Right lung (tissue), 10 donors: ENCODE measurements around the gene RPS5. TPM values are rescaled to one million over a fixed set of nuclear protein-coding genes. Genes with fewer than 3 reads are reported as not detected.
"Not testable (repeated sequence)": the region's sequence is repeated elsewhere in the genome, so short reads cannot be mapped to it uniquely, and the experiment has no call there.

ENCODE experiments used
- DNase-seq, 2 donors: peaks; one replicate each; pipeline ENCODE4 v3.0.0-alpha.2; 2013
- long read RNA-seq, 8 donors: transcript quantifications; one replicate each; lab custom pipeline, GENCODE V29; 2026
- polyA plus RNA-seq, 5 donors: library from polyadenylated mRNA; unstranded; fragments of 120-200 nt; gene quantifications; one replicate each; pipeline versions ENCODE4 v1.2.1 to v1.2.3, GENCODE V29; 2013; ENCODE audit warnings: inconsistent platforms in 1 of 5, low replicate concordance in 1 of 5; ENCODE audit not compliant: insufficient read length in 5 of 5, insufficient read depth in 1 of 5

The RPS5 gene
- 1,000 to 10,000 TPM; 1,196 to 1,701 (median 1,259) TPM for polyA plus RNA-seq
- long read RNA-seq, donor 1, transcript RPS5-207 (1 exons, 1,747 nt): minor isoform, 37 of 1,662 reads
- long read RNA-seq, donor 1, transcript RPS5-206 (4 exons, 970 nt): minor isoform, 20 of 1,662 reads
- long read RNA-seq, donor 1, transcript RPS5-202 (5 exons, 1,520 nt): minor isoform, 95 of 1,662 reads
- long read RNA-seq, donor 1, transcript RPS5-201 (6 exons, 740 nt): major isoform, 1,107 of 1,662 reads
- long read RNA-seq, donor 1, partial matches to known transcripts: 360 of 1,662 reads
- long read RNA-seq, donor 1, other reads (novel, unspliced or antisense): 33 of 1,662 reads
- long read RNA-seq, donor 2, transcript RPS5-201 (6 exons, 740 nt): major isoform, 648 of 805 reads
- long read RNA-seq, donor 2, transcript RPS5-202 (5 exons, 1,520 nt): minor isoform, 28 of 805 reads
- long read RNA-seq, donor 2, partial matches to known transcripts: 95 of 805 reads
- long read RNA-seq, donor 2, other reads (novel, unspliced or antisense): 24 of 805 reads
- long read RNA-seq, donor 3, transcript RPS5-206 (4 exons, 970 nt): minor isoform, 8 of 1,072 reads
- long read RNA-seq, donor 3, transcript RPS5-202 (5 exons, 1,520 nt): minor isoform, 88 of 1,072 reads
- long read RNA-seq, donor 3, transcript RPS5-201 (6 exons, 740 nt): major isoform, 624 of 1,072 reads
- long read RNA-seq, donor 3, transcript RPS5-207 (1 exons, 1,747 nt): minor isoform, 50 of 1,072 reads
- long read RNA-seq, donor 3, partial matches to known transcripts: 277 of 1,072 reads
- long read RNA-seq, donor 3, other reads (novel, unspliced or antisense): 20 of 1,072 reads
- long read RNA-seq, donor 4, transcript RPS5-207 (1 exons, 1,747 nt): minor isoform, 19 of 815 reads
- long read RNA-seq, donor 4, transcript RPS5-201 (6 exons, 740 nt): major isoform, 516 of 815 reads
- long read RNA-seq, donor 4, transcript RPS5-202 (5 exons, 1,520 nt): minor isoform, 53 of 815 reads
- long read RNA-seq, donor 4, transcript RPS5-206 (4 exons, 970 nt): minor isoform, 14 of 815 reads
- long read RNA-seq, donor 4, partial matches to known transcripts: 203 of 815 reads
- long read RNA-seq, donor 4, other reads (novel, unspliced or antisense): 6 of 815 reads
- long read RNA-seq, donor 5, transcript RPS5-207 (1 exons, 1,747 nt): minor isoform, 16 of 1,833 reads
- long read RNA-seq, donor 5, transcript RPS5-202 (5 exons, 1,520 nt): minor isoform, 81 of 1,833 reads
- long read RNA-seq, donor 5, transcript RPS5-206 (4 exons, 970 nt): minor isoform, 18 of 1,833 reads
- long read RNA-seq, donor 5, transcript RPS5-201 (6 exons, 740 nt): major isoform, 1,411 of 1,833 reads
- long read RNA-seq, donor 5, partial matches to known transcripts: 250 of 1,833 reads
- long read RNA-seq, donor 5, other reads (novel, unspliced or antisense): 48 of 1,833 reads
- long read RNA-seq, donor 6, transcript RPS5-201 (6 exons, 740 nt): major isoform, 1,403 of 1,719 reads
- long read RNA-seq, donor 6, transcript RPS5-202 (5 exons, 1,520 nt): minor isoform, 75 of 1,719 reads
- long read RNA-seq, donor 6, transcript RPS5-207 (1 exons, 1,747 nt): minor isoform, 18 of 1,719 reads
- long read RNA-seq, donor 6, partial matches to known transcripts: 185 of 1,719 reads
- long read RNA-seq, donor 6, other reads (novel, unspliced or antisense): 29 of 1,719 reads
- long read RNA-seq, donor 7, transcript RPS5-202 (5 exons, 1,520 nt): minor isoform, 51 of 732 reads
- long read RNA-seq, donor 7, transcript RPS5-201 (6 exons, 740 nt): major isoform, 576 of 732 reads
- long read RNA-seq, donor 7, transcript RPS5-206 (4 exons, 970 nt): minor isoform, 12 of 732 reads
- long read RNA-seq, donor 7, partial matches to known transcripts: 70 of 732 reads
- long read RNA-seq, donor 7, other reads (novel, unspliced or antisense): 15 of 732 reads
- long read RNA-seq, donor 8, transcript RPS5-202 (5 exons, 1,520 nt): minor isoform, 32 of 650 reads
- long read RNA-seq, donor 8, transcript RPS5-201 (6 exons, 740 nt): major isoform, 448 of 650 reads
- long read RNA-seq, donor 8, transcript RPS5-207 (1 exons, 1,747 nt): minor isoform, 21 of 650 reads
- long read RNA-seq, donor 8, transcript RPS5-206 (4 exons, 970 nt): minor isoform, 8 of 650 reads
- long read RNA-seq, donor 8, partial matches to known transcripts: 126 of 650 reads
- long read RNA-seq, donor 8, other reads (novel, unspliced or antisense): 11 of 650 reads

GRCh38 chr19:58386576-58387337 lies at the start of gene RPS5:
TSS of gene RPS5 (plus strand) at chr19:58387269. CDS start at chr19:58388138, 869 bp downstream.
- DNase-seq: peak; percentile 97

- DNase-seq: no peak
These were observed 48.7 kb upstream of the RPS5 start for GRCh38 chr19:58338336-58338735.

- DNase-seq: no peak
These were observed 48.1 kb upstream of the RPS5 start for GRCh38 chr19:58338825-58339558.

GRCh38 chr19:58345558-58345957 lies 41.5 kb upstream of the RPS5 start:
- no peak for DNase-seq

- DNase-seq: no peak
These were observed 39.8 kb upstream of the RPS5 start for GRCh38 chr19:58346961-58347929.

- not testable (repeated sequence) for DNase-seq
These were observed 39.0 kb upstream of the RPS5 start for GRCh38 chr19:58348080-58348479.

- DNase-seq: no peak
These were observed 37.5 kb upstream of the RPS5 start for GRCh38 chr19:58349590-58349989.

- no peak for DNase-seq
These were observed 36.8 kb upstream of the RPS5 start for GRCh38 chr19:58350001-58350861.

GRCh38 chr19:58350871-58351557 lies 36.1 kb upstream of the RPS5 start:
- no peak for DNase-seq

GRCh38 chr19:58351558-58351878 lies 35.6 kb upstream of the RPS5 start:
- no peak for DNase-seq

- no peak for DNase-seq
These were observed 34.9 kb upstream of the RPS5 start for GRCh38 chr19:58351990-58352755.

GRCh38 chr19:58352760-58353671 lies 34.1 kb upstream of the RPS5 start, which contains the start of gene A1BG:
TSS of gene A1BG (minus strand) at chr19:58353492. CDS start at chr19:58353437, 55 bp downstream.
- no peak for DNase-seq
